Naive thymus-derived CD4-positive, alpha-beta T cell (primary cell): ENCODE data around the gene CAPN9. TPM values are rescaled to one million over a fixed set of nuclear protein-coding genes. Genes with fewer than 3 reads are reported as not detected.

Experiments used
- ATAC-seq: fragments of 150-1000 bp; cut with Tn5 transposase; 2 replicates; pipeline ENCODE4 v1.10.0; 2021; ENCODE audit warnings: mild to moderate bottlenecking, moderate library complexity
- CTCF ChIA-PET: fragments of 350-600 bp; sonication (Branson Sonifier 250); formaldehyde crosslinking; loops from one replicate; lab custom pipeline; 2021; ENCODE audit warnings: antibody characterized with exemption; lab: Charles Lee
- POLR2A ChIA-PET: fragments of 350-600 bp; sonication (Branson Sonifier 250); formaldehyde crosslinking; loops from one replicate; lab custom pipeline; 2021; ENCODE audit warnings: antibody characterized with exemption, inconsistent platforms; lab: Charles Lee
- DNase-seq, 9 donors: peaks; one replicate each; pipeline versions ENCODE4 v3.0.0 to v3.0.0-alpha.2; 2020 to 2022; ENCODE audit warnings: mixed read lengths in 1 of 9
- H3K27ac ChIP-seq: one replicate; pipeline ENCODE4 v1.7.0; 2013; ENCODE audit warnings: mild to moderate bottlenecking, low read depth, low read length, moderate library complexity
- H3K27me3 ChIP-seq, 2 donors: one replicate each; pipeline ENCODE4 v1.7.0; 2013; ENCODE audit warnings: low read length in 2 of 2, mild to moderate bottlenecking in 2 of 2, moderate library complexity in 2 of 2; ENCODE audit not compliant: control insufficient read depth in 2 of 2, insufficient read depth in 2 of 2
- H3K36me3 ChIP-seq, 3 experiments: 1 replicate in 2 of 3; 2 replicates in 1 of 3; pipeline ENCODE4 v1.7.0; 2013; ENCODE audit warnings: low read length in 3 of 3, mild to moderate bottlenecking in 3 of 3, moderate library complexity in 1 of 3; ENCODE audit not compliant: insufficient read depth in 3 of 3, control insufficient read depth in 2 of 3
- H3K4me1 ChIP-seq, 2 donors: one replicate each; pipeline ENCODE4 v1.7.0; 2013; ENCODE audit warnings: low read length in 2 of 2, mild to moderate bottlenecking in 2 of 2, moderate library complexity in 1 of 2; ENCODE audit not compliant: control insufficient read depth in 2 of 2, insufficient read depth in 2 of 2
- H3K4me3 ChIP-seq: 2 replicates; pipeline ENCODE4 v1.7.0; 2013; ENCODE audit warnings: mild to moderate bottlenecking, low read length
- H3K9me3 ChIP-seq, 3 experiments: 1 replicate in 2 of 3; 2 replicates in 1 of 3; pipeline ENCODE4 v1.7.0; 2013; ENCODE audit warnings: low read length in 3 of 3; ENCODE audit not compliant: control insufficient read depth in 2 of 3
- H3K27ac Mint-ChIP-seq, 9 donors: one replicate each; pipeline ENCODE4 v1.8.0; 2020 to 2022; ENCODE audit warnings: mixed read lengths in 9 of 9, mild to moderate bottlenecking in 8 of 9, moderate library complexity in 5 of 9, inconsistent platforms in 2 of 9
- H3K27me3 Mint-ChIP-seq, 5 donors: one replicate each; pipeline ENCODE4 v1.8.0; 2021 to 2022; ENCODE audit warnings: mixed read lengths in 5 of 5, mild to moderate bottlenecking in 1 of 5
- H3K36me3 Mint-ChIP-seq, 5 donors: one replicate each; pipeline ENCODE4 v1.8.0; 2020 to 2022; ENCODE audit warnings: mixed read lengths in 5 of 5, mild to moderate bottlenecking in 3 of 5, inconsistent platforms in 1 of 5
- H3K4me1 Mint-ChIP-seq, 7 donors: one replicate each; pipeline ENCODE4 v1.8.0; 2020 to 2022; ENCODE audit warnings: mixed read lengths in 7 of 7, mild to moderate bottlenecking in 3 of 7, inconsistent platforms in 1 of 7
- H3K4me3 Mint-ChIP-seq, 10 donors: one replicate each; pipeline ENCODE4 v1.8.0; 2020 to 2022; ENCODE audit warnings: mild to moderate bottlenecking in 10 of 10, mixed read lengths in 10 of 10, moderate library complexity in 6 of 10, inconsistent platforms in 2 of 10
- H3K9me3 Mint-ChIP-seq, 11 donors: one replicate each; pipeline ENCODE4 v1.8.0; 2020 to 2022; ENCODE audit warnings: mixed read lengths in 11 of 11, mild to moderate bottlenecking in 4 of 11, inconsistent platforms in 1 of 11, moderate library complexity in 1 of 11
- intact Hi-C, 2 donors: fragments of 100-400 bp; cut with micrococcal nuclease; formaldehyde crosslinking; loops; one replicate each; pipeline ENCODE4 v1.15.1; 2023
- polyA plus RNA-seq, 2 donors: library from polyadenylated mRNA; unstranded; fragments of 300-500 nt; fragmentation: Illumina TruSeq; gene quantifications; one replicate each; pipeline ENCODE4 v1.2.3, GENCODE V29; 2021
- total RNA-seq, 6 experiments: library from RNA in 5 of 6; stranded (reverse) in 5 of 6; gene quantifications; 1 replicate in 5 of 6; 2 replicates in 1 of 6; pipeline ENCODE4 v1.2.3 and lab custom pipeline; 2021 to 2026

CAPN9 gene
- total and polyA plus RNA-seq, 7 experiments from 2014 or later: 0.12 TPM; not detected in 6

DNA sequence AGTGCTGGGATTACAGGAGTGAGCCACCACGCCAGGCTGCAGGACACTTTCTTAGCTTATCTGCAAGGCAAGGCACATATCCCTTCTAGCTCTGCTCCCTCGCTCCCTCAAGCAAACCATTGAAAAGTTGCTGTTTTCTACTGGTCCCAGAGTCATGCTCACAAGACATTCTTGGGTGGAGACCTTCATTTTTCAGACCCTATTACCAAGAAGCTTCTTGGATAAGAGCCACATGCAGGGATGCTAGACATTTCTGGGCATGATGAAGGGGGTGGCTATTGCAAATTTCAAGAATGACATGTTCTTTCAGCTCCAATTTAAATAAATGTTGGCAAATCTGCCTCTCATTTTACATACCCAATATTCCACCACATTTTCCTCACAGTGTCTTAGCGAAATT, 33.9 kb downstream of the CAPN9 start:
- Mint-ChIP-seq H3K9me3 (peaks cover 0 to 7% (median 0%) of the 10 kb centered on the region in 11 donors), H3K36me3 (no peaks in the 10 kb centered on the region), H3K4me3 (no peak overlapping the region), H3K27ac (no peak overlapping the region), H3K27me3 (peaks cover 0 to 11% (median 7%) of the 10 kb centered on the region in 5 donors), H3K4me1 (no peaks in the 10 kb centered on the region)
- DNase-seq: no peak
- no peaks in the 10 kb centered on the region for H3K27me3 ChIP-seq
- intact Hi-C loops: no loop called here
- no peak overlapping the region for H3K27ac ChIP-seq
- H3K4me3 ChIP-seq: no peak overlapping the region
- H3K9me3 ChIP-seq: no peaks in the 10 kb centered on the region
- no peaks in the 10 kb centered on the region for H3K36me3 ChIP-seq
- CTCF ChIA-PET: no interaction called here
- no peak for ATAC-seq
- POLR2A ChIA-PET: no interaction called here
- H3K4me1 ChIP-seq: no peaks in the 10 kb centered on the region

GRCh38 chr1:230781594-230781993, 34.4 kb downstream of the CAPN9 start:
- no peak for ATAC-seq
- intact Hi-C loops: no loop called here
- POLR2A ChIA-PET: no interaction called here
- H3K9me3 ChIP-seq: no peaks in the 10 kb centered on the region
- no peaks in the 10 kb centered on the region for H3K27me3 ChIP-seq
- Mint-ChIP-seq H3K27ac (no peak overlapping the region), H3K4me3 (no peak overlapping the region), H3K4me1 (no peaks in the 10 kb centered on the region), H3K9me3 (peaks cover 0 to 7% (median 0%) of the 10 kb centered on the region in 11 donors), H3K27me3 (peaks cover 0 to 11% (median 8%) of the 10 kb centered on the region in 5 donors), H3K36me3 (no peaks in the 10 kb centered on the region)
- no peak for DNase-seq
- H3K27ac ChIP-seq: no peak overlapping the region
- CTCF ChIA-PET: no interaction called here
- no peaks in the 10 kb centered on the region for H3K36me3 ChIP-seq
- H3K4me1 ChIP-seq: no peaks in the 10 kb centered on the region
- H3K4me3 ChIP-seq: no peak overlapping the region

DNA sequence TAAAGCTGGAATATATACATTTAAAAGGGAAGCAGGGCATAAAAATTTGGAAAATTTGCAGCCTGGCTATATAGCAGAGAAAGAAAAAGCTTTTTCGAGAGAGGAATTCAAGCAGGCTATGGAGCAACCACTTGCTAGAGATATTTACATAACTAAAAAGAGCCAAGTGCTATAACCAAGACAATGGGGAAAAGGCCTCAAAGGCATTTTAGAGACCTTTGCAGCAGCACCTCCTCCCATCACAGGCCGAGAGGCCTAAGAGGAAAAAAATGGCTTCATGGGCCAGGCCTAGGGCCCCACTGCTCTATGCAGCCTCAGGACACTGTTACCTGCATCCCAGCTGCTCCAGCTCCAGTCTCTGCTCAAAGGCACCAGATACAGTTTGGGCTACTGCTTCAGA, 37.0 kb downstream of the CAPN9 start:
- H3K4me1 Mint-ChIP-seq: no peaks in the 10 kb centered on the region
- no peak overlapping the region for H3K4me3 ChIP-seq
- H3K4me3 Mint-ChIP-seq: no peak overlapping the region
- H3K36me3 ChIP-seq: no peaks in the 10 kb centered on the region
- H3K27me3 Mint-ChIP-seq: peaks cover 6 to 13% (median 10%) of the 10 kb centered on the region in 5 donors
- peaks cover 0 to 7% (median 0%) of the 10 kb centered on the region in 11 donors for H3K9me3 Mint-ChIP-seq
- no peaks in the 10 kb centered on the region for H3K4me1 ChIP-seq
- intact Hi-C loops: no loop called here
- no peak overlapping the region for H3K27ac ChIP-seq
- no peak overlapping the region for H3K27ac Mint-ChIP-seq
- ChIA-PET CTCF (no interaction called here), POLR2A (no interaction called here)
- DNase-seq (no peak), ATAC-seq (no peak)
- no peaks in the 10 kb centered on the region for H3K36me3 Mint-ChIP-seq
- no peaks in the 10 kb centered on the region for H3K27me3 ChIP-seq
- H3K9me3 ChIP-seq: no peaks in the 10 kb centered on the region

DNA sequence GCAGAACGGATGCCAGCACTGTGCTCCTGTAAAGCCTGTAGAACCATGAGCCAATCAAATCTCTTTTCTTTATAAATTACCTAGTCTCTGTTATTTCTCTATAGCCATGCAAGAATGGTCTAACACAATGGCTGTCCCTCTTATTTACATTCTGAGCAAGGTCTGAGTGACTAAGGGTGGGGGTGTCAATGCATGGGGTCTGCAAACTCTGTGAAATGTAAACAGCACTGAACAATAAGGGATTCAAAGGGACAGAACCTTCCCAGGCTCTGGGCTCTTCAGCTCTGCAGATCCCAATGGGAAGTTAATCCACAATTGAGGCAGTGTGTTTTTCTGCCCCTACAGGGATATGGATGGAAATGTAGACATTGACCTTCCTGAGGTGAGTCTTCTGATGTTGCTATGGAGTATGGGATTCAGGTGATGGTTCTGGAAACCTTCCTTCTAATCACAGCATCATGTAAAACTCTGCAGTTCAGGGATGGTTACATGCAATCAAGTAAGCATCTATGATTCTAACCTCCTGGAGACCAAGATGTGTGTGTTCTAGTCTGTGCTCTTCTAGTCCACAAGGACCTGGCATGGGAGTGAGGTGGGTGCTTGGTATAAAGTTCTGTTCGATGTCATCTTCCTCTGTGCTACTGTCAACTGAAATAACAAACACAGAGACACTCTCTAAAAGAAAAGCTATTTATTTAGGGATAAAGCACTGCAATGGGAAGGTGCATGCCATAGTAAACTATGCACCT, 38.6 kb downstream of the CAPN9 start:
- Histone ChIP-seq H3K9me3 (no peaks in the 10 kb centered on the region), H3K36me3 (no peaks in the 10 kb centered on the region), H3K4me1 (no peaks in the 10 kb centered on the region), H3K4me3 (no peak overlapping the region), H3K27me3 (no peaks in the 10 kb centered on the region), H3K27ac (no peak overlapping the region)
- no peak for DNase-seq
- ChIA-PET POLR2A (interaction anchor here (0.8 kb wide), 1 partner anchor 687 kb away, joined by 3 read pairs; no protein-coding TSS in a partner anchor), CTCF (no interaction called here)
- Mint-ChIP-seq H3K4me3 (no peak overlapping the region), H3K27ac (no peak overlapping the region), H3K36me3 (no peaks in the 10 kb centered on the region), H3K27me3 (peaks cover 3 to 7% (median 6%) of the 10 kb centered on the region in 5 donors), H3K9me3 (peaks cover 0 to 7% (median 0%) of the 10 kb centered on the region in 11 donors), H3K4me1 (no peaks in the 10 kb centered on the region)
- intact Hi-C loops: no loop called here
- no peak for ATAC-seq

- no peaks in the 10 kb centered on the region for H3K36me3 ChIP-seq
- POLR2A ChIA-PET: interaction anchor here (0.8 kb wide), 1 partner anchor 688 kb away, joined by 3 read pairs; no protein-coding TSS in a partner anchor
- intact Hi-C loops: no loop called here
- no peaks in the 10 kb centered on the region for H3K9me3 ChIP-seq
- H3K4me1 ChIP-seq: no peaks in the 10 kb centered on the region
- ATAC-seq (no peak), DNase-seq (no peak)
- peaks cover 3 to 7% (median 6%) of the 10 kb centered on the region in 5 donors for H3K27me3 Mint-ChIP-seq
- no peaks in the 10 kb centered on the region for H3K27me3 ChIP-seq
- H3K9me3 Mint-ChIP-seq: peaks cover 0 to 7% (median 0%) of the 10 kb centered on the region in 11 donors
- no peaks in the 10 kb centered on the region for H3K36me3 Mint-ChIP-seq
- no peak overlapping the region for H3K4me3 ChIP-seq
- H3K27ac ChIP-seq: no peak overlapping the region
- H3K4me3 Mint-ChIP-seq: no peak overlapping the region
- H3K4me1 Mint-ChIP-seq: no peaks in the 10 kb centered on the region
- no peak overlapping the region for H3K27ac Mint-ChIP-seq
- CTCF ChIA-PET: no interaction called here
These were observed 39.2 kb downstream of the CAPN9 start for GRCh38 chr1:230786385-230786753.

GRCh38 chr1:230787471-230787870, 40.3 kb downstream of the CAPN9 start:
- no peak overlapping the region for H3K27ac Mint-ChIP-seq
- DNase-seq (no peak), ATAC-seq (no peak)
- H3K4me3 Mint-ChIP-seq: no peak overlapping the region
- Histone ChIP-seq H3K36me3 (no peaks in the 10 kb centered on the region), H3K4me1 (no peaks in the 10 kb centered on the region), H3K4me3 (no peak overlapping the region), H3K27me3 (no peaks in the 10 kb centered on the region), H3K9me3 (no peaks in the 10 kb centered on the region), H3K27ac (no peak overlapping the region)
- intact Hi-C loops: no loop called here
- H3K36me3 Mint-ChIP-seq: no peaks in the 10 kb centered on the region
- peaks cover 0 to 7% (median 0%) of the 10 kb centered on the region in 11 donors for H3K9me3 Mint-ChIP-seq
- POLR2A ChIA-PET: no interaction called here
- peaks cover 7 to 12% (median 10%) of the 10 kb centered on the region in 5 donors for H3K27me3 Mint-ChIP-seq
- CTCF ChIA-PET: no interaction called here
- no peaks in the 10 kb centered on the region for H3K4me1 Mint-ChIP-seq
